HG03103 (cell line): Measurements from ENCODE around the gene C2CD4D.
"Not testable (repeated sequence)": the region's sequence is repeated elsewhere in the genome, so short reads cannot be mapped to it uniquely, and the experiment has no call there.

Source experiments
- ATAC-seq: cut with Tn5 transposase; IDR thresholded peaks from one replicate; pipeline ENCODE4 v1.9.1; 2021; ENCODE audit warnings: low read depth; ENCODE audit not compliant: unreplicated experiment

The C2CD4D gene

DNA sequence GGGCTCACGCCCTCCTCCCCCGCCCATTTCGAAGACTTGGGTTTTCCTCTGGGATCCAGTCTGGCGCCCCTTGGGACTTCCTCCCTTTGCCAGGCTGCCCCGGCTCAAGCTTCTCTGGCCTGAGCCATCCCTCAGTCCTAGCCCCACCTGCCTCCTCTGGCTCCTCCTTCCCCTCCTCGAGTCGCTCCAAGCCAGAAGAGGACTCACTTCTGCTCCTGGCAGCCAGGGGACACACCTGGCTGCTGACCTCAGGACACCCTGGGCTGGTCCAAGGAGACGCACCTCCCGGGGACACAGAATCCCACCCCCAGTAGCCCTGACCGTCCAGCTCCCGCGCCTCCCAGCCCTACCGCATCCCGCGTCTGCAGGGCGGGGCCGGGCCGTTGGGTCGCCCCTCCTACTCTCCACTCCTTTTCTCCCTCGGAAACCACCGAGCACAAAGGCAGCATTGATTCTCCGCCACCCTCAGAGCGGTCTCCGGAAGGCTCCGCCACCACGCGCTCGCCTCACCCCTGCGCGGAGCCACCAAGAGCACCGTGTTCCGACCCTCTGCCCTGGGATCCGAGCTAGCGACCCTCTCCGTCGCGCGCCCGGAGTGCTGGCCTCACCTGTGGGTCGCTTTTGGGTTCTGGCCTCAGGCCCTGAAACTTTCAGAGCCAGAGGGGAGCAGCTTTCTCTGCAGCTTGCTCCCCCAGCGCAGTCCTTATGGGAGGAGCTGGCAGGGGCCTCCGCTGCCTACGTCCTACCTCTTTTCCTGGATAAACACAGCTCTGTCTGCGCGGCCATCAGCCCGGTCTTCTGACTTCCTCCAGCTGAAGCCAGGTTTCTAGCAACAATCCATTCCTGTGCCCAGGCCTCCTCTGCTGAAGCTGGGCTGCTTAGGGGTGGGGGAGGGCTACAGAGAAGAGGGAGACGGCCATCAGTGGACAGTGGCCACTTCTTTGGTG, at the start of gene C2CD4D:
Gene C2CD4D, minus strand, starts transcription at position 364 of the 947 bp plus-strand sequence. CDS start 831 bp downstream, outside the sequence.
- ATAC-seq = no peak

DNA sequence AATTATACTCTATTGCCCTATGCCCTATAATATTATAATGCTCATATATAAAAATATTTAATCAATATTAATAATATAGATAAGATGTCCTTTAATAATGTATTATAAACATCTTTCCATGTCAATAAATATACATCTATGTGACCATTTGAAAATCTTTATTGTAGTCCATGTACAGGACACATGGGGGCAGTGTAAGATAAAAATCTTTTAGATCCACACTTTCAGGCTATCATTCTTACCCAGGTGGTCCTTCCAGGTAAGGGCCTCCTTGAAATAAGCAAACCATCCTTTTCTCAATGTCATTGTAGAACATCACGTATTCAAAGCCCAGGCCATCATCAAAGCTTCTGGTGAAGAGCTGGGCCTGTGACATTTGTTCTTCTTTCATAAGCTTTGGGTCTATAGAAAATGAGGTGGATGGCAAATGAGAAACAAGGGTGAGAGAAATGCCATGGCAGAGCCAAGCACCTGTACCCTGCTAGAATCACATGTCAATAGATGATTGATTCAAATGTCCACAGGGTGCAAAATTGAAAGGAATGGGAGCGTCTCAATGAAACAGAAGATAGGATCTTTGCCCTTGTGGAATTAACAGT, 49.5 kb upstream of the C2CD4D start:
- no peak for ATAC-seq

DNA sequence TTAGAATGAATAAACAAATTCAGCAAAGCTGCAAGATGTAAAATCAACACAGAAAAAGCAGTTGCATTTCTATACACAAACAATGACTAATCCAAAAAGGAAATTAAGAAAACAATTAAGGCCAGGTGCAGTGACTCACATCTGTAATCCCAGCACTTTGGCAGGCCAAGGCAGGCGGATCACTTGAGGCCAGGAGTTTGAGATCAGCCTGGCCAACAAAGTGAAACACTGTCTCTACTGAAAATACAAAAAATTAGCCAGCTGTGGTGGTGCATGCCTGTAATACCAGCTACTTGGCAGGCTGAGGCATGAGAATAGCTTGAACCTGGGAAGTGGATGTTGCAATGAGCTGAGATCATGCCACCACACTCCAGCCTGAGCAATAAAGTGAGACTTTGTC, 47.4 kb upstream of the C2CD4D start:
- no peak for ATAC-seq

DNA sequence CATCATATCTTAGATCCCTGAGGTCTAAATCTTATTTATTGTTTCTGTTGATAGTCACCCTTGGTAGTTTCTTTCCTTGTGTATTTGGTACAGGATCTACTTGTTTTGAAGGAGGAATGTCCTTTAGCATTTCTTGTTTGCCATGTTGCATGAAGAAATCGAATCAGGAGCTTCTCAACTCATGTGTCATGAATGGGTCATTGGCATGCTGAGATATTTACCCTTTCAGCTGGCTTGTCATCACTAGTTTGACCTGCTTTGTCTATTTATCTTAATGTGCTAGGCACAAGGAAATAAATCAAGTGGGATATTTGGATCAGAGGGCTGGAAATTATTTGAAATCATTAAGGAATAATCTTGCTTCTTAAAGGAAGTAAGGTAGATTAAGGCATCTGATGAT, 45.9 kb upstream of the C2CD4D start:
- ATAC-seq = no peak

DNA sequence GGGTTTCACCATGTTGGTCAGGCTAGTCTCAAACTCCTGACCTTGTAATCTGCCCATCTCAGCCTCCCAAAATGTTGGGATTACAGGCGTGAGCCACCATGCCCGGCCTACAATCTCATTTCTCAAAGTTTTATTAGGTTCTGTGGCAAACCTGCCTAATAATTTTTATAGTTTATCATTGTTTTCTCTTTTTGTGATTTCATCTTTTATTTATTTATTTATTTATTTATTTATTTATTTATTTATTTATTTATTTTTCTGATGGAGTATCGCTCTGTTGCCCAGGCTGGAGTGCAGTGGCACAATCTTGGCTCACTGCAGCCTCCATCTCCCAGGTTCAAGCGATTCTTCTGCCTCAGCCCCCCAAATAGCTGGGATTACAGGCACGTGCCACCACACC, 45.3 kb upstream of the C2CD4D start:
- ATAC-seq = not testable (repeated sequence)

DNA sequence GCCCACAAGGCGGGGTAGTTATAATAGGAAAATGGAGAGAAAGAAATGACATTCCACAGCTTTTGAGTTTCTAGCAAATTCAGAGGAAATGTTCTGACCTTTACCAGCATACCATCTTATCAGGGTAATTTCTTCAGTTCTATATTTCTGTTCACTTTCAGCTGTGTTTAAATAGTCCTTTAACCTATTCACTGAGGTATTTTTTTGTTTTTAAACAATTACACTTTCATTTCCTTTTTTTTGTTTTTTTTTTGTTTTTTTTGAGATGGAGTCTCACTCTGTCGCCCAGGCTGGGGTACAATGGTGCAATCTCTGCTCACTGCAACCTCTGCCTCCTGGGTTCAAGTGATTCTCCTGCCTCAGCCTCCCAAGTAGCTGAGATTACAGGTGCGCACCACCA, 44.8 kb upstream of the C2CD4D start:
- not testable (repeated sequence) for ATAC-seq

DNA sequence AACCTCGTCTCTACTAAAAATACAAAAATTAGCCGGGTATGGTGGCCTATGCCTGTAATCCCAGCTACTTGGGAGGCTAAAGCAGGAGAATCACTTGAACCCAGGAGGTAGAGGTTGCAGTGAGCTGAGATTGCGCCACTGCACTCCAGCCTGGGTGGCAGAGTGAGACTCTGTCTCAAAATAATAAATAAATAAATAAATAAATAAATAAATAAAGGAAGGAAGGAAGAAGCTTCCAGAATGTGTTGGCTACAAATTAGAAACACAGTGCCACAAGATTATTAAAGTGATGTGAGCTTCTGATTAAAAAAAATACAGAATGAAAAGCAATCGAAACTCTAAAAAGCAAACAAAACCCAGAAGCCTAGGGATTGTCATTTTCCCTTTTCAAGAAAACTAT, 44.3 kb upstream of the C2CD4D start:
- ATAC-seq = not testable (repeated sequence)

DNA sequence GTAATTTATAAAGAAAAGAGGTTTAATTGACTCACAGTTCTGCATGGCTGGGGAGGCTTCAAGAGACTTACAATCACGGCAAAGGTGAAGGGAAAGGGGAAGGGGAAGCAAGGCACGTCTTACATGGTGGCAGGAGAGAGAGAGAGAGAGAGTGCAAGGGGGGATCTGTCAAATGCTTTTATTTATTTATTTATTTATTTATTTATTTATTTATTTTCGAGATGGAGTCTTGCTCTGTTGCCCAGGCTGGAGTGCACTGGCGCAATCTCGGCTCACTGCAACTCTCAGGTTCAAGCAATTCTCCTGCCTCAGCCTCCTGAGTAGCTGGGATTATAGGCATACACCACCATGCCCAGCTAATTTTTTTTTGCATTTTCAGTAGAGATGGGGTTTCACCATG, 43.3 kb upstream of the C2CD4D start:
- not testable (repeated sequence) for ATAC-seq

DNA sequence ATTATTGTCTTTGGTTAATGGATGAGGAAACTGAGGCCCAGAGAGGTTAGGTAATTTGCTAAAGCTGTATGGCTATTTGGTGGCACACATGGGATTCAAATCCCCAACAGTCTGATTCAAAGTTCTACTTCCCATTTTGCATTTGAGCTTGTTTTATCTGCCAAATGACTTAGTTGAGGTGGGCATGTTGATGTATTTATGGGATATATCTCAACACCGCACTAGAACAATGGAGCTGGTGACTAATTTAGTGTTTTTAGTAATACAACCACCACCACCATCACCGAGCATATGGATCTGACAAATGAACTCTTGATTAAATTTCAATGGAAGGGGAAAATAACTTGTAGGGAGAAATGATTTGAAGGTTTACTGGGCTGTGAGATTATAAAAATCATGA, 42.8 kb upstream of the C2CD4D start:
- ATAC-seq = no peak

DNA sequence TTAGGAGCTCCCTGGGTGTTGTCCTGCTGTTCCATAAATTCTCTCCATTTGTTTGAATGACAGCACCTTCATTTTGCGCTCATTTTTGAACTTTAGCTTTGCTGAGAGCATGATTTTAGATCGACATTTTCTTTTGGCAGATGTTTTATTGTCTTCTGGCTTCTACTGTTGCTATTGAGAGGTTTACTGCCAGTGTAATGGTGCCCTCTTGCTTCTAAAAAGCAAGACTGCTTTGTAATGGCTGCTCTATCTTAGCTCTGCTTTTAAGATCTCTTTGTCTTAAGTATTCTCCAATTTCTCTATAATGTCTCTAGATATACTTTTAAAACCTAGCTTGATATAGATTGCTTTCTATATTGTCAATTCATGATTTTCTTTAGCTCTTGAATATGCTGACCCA, 41.9 kb upstream of the C2CD4D start:
- no peak for ATAC-seq

DNA sequence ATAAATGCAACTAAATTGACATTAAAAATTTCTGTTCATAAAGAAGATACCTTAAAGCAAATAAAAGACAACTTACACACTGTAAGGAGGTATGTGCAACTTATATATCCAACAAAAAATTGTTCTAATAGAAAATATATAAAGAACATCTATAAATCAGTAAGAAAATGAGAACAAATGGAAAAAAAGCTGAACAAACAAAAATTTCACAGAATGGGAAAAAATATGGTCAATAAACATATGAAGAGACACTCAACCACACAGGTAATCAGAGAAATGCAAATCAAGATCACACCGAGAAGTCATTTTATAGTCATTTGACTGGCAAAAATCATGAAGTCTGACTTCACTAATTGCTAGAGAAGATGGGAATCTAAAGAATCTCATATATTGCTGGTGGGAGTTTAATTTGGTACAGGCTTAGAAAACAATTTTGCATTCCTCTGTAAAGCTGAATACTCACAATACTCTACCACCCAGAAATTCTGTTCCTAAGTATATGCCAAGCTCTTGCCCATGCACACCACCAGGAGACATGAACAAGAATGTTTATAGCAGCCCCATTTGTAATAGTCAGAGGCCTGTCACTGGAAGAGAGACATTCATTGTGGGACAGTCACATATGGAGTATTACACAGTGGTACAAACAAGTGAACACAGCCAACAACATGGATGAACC, 35.9 kb upstream of the C2CD4D start:
- ATAC-seq = no peak

DNA sequence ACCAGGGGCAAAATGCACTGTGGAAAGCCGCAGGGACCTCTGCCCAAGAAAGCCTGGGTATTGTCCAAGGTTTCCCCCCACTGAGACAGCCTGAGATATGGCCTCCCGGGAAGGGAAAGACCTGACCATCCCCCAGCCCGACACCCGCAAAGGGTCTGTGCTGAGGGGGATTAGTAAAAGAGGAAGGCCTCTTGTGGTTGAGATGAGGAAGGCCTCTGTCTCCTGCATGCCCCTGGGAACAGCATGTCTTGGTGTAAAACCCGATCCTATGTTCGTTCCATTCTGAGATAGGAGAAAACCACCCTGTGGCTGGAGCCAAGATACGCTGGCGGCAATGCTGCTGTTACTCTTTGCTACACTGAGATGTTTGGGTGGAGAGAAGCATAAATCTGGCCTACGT, 33.2 kb upstream of the C2CD4D start:
- not testable (repeated sequence) for ATAC-seq

DNA sequence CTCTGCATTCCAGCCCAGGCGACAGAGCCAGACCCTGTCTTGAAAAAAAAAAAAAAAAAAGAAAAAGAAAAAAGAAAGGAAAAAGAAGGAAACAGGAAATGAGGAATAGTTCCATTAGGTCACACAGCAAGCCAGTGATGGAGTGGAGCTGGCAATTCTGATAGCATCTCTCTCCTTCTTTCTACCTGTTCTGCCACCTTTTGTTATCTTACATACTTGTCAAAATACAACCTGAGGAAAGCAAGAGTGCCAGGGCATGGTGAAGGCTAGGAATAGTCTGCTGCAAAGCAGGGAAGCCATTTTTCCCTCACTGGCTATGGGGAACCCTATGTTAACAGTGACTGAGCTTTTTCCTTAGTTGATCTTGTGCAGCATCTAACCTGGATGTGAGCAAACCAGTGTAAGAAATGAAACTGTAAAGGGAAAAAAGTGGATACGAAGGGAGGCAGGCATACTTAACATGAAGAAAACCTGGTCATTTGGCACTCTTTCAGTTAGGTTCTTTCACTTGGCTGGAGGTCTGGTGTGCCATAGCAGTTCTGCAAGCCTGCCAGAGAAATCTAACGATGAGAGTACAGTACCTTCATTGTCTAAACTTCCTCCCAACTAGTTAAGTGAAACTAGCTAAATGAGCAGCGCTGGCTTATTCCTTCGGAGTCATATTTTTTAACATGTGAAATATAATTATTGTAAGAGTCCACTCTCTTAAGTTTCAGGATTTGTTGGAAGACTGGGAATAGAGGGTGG, 31.8 kb upstream of the C2CD4D start:
- no peak for ATAC-seq

DNA sequence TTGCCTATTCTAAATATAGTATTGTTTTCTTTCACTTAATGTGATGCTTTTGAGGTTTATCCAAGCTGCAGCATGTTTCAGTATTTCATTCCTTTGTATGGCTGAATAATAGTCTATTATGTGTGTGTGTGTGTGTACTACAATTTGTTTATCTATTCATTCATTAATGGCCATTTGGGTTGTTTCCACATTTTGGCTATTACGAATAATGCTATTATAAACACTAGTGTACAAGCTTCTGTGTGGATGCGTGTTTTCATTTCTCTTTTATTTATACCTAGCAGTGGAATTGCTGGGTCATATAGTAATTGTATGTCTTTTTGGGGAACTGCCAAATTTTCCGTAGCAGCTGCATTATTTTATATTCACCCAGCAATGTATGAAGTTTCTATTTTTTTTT, 28.9 kb upstream of the C2CD4D start:
- ATAC-seq = no peak

DNA sequence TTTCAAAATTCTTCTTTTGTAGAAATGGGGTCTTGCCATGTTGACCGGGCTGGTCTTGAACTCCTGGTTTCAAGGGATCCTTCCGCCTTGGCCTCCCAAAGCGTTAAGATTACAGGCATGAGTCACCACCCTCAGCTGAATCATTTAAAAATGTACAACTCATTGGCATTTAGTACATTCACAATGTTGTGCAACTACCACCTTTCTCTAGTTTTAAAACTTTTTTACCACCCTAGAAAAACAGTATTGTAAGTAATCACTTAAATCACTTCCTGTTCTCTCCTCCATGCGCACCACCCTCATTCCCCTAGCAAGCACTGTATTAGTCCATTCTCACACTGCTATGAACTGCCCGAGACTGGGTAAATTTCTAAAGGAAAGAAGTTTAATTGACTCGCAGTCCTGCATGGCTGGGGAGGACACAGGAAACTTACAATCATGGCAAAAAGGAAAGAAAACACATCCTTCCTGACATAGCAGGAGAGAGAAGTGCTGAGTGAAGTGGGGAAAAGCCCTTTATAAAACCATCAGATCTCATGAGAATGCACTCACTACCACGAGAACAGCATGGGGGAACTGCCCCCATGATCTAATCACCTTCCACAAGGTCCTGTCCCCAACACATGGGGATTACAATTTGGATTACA, 28.3 kb upstream of the C2CD4D start:
- no peak for ATAC-seq

DNA sequence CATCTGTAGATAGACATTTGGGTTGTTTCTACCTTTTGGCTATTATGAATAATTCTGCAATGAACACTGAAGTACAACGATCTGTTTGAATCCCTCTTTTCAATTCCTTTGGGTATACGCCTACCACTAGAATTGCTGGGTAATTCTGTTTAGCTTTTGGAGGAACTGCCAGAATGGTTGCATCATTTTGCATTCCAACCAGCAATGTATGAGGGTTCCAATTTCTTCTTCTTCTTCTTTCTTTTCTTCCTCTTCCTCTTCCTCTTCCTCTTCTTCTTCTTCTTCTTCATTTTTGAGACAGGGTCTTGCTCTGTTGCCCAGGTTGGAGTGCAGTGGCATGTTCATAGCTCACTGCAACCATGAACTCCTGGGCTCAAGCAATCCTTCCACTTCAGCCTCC, 27.7 kb upstream of the C2CD4D start:
- ATAC-seq = no peak

DNA sequence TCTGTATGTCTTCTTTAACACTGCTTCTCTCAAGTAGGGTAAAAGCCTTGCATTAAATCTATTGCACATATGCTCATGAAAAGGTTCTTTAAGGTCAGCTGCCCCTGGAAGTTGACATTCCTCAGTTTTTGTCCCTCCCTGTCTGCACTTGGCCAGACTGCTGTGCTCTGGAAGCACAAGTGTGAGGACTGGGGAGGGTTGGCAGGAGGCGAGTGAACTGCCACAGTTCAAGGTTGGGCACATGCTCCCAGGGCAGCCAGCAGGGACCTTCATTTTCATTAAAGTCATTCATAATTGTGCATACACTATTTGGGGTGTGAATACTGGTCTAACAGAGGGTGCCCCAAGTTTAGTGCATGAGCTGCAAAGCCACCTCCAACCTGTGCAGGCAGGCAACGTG, 24.8 kb upstream of the C2CD4D start:
- ATAC-seq = no peak

DNA sequence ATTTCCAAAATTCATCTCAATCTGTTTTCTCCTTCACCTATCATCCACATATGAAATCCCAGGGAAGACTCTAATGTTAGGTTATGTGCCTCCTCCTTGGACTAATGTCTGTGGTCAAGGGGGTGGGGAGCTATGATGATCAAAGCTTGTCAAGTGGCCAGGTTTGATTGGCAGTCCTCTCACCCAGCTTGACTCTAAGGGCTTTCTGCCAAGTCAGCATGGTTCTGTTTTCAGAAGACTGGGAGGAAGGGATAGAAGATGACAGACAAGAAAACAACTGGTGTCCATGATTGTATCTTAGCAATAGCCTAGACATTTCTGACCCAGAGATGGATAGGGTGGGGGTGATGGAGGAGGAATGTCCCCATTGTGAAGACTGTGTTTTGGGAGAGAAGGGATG, 23.0 kb upstream of the C2CD4D start:
- ATAC-seq = no peak

DNA sequence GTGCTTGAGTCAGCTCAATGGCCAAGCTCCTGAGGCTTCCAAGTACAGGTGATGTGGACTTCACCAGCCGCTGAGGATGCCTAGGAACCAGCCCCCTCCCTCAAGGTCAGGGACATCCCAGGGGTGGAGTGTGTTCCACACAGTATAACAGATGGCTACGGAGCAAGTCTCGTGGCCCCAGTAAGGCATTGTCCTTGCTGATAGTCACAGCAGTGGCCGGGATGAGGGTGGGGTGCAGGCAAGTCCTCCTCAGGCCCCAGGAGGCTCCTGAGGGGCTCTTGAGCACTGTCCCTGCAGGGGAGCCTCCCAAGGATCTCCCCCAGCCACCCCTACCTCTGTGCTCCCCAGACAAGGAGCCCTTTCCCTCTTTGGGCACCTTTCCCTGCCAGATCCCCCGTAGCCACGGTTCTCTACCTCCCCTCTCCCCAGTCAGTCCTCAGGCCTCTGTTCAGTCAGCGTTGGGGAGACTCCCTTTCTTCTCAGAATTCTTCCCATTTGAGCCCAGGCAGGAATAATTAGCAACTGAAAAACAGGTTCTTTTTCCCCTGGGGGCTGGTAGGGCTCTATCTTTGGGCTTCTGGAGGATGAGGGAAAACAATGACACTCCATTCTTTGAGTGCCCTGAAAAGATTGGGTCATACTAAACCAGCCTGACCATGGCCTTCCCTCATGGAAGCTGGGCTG, 21.0 kb upstream of the C2CD4D start:
- ATAC-seq = no peak

DNA sequence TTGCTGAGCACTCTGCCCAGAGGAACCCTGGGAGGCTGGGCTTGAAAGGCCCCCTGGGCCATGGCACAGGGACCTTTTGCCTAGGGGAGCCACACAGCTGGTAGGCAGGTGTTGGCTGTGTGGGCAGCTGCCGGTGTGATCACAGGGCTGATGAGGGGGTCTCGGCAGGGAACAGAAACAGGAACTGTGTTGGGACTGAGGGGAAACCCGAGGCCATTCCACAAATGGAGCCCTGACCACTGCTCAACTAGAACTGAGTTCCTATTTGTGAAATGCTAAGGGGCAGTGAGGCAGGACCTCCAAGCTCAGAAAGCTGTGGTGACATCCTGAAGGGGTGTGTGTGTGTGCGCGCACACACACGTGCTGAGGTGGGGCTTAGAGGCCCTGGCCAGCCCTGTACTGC, 20.3 kb upstream of the C2CD4D start:
- no peak for ATAC-seq
